Tibial nerve (tissue), 3 donors: ENCODE results near the gene CTNNBIP1.

Source experiments
- POLR2A ChIP-seq, 2 donors: fragments of 450-650 bp; IDR thresholded peaks; one replicate each; pipeline ENCODE4 v1.6.1; 2017; ENCODE audit warnings: antibody characterized with exemption in 2 of 2, mild to moderate bottlenecking in 2 of 2, moderate library complexity in 2 of 2
- TF ChIP-seq, protein P1 (sequence below), 5 experiments: fragments of 200-600 bp in 3 of 5; fragments of 450-650 bp in 2 of 5; sonication (generic) in 3 of 5; IDR thresholded peaks; one replicate each; pipeline ENCODE4 v1.5.1; 2016 to 2019; ENCODE audit warnings: antibody characterized with exemption in 5 of 5, mild to moderate bottlenecking in 3 of 5, moderate library complexity in 2 of 5

DNA sequence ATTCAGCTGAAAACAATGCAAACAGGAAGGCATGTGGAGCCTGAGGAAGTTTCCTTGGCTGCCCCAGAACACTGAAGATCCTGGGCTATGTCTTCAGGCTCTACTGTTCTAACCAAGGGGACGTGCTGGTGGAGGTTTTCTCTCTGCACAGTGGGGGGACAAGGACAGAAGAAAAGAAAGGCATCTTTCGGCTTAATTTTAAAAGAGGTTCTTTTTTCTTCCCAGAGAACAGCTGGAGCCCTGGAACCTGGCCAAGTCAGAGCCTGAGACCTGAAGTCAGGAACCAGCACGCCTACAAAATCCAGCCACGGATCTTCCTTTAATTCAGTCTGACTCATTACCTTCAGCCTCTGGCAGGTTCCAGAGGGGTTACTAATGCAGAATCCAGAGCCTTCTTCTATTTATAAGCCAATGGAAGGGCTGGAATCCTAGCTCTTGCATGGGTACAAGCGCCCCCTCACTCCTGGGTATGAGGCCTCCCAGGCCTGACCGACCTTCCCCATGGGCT lies 19.8 kb downstream of the CTNNBIP1 start:
- TF ChIP-seq, protein P1, sequence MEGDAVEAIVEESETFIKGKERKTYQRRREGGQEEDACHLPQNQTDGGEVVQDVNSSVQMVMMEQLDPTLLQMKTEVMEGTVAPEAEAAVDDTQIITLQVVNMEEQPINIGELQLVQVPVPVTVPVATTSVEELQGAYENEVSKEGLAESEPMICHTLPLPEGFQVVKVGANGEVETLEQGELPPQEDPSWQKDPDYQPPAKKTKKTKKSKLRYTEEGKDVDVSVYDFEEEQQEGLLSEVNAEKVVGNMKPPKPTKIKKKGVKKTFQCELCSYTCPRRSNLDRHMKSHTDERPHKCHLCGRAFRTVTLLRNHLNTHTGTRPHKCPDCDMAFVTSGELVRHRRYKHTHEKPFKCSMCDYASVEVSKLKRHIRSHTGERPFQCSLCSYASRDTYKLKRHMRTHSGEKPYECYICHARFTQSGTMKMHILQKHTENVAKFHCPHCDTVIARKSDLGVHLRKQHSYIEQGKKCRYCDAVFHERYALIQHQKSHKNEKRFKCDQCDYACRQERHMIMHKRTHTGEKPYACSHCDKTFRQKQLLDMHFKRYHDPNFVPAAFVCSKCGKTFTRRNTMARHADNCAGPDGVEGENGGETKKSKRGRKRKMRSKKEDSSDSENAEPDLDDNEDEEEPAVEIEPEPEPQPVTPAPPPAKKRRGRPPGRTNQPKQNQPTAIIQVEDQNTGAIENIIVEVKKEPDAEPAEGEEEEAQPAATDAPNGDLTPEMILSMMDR (IDR thresholded peaks at IDR 0.05) = no peak
- TF ChIP-seq POLR2A (IDR thresholded peaks at IDR 0.05) = no peak
